ENCODE data around the gene NDC1.

DNA sequence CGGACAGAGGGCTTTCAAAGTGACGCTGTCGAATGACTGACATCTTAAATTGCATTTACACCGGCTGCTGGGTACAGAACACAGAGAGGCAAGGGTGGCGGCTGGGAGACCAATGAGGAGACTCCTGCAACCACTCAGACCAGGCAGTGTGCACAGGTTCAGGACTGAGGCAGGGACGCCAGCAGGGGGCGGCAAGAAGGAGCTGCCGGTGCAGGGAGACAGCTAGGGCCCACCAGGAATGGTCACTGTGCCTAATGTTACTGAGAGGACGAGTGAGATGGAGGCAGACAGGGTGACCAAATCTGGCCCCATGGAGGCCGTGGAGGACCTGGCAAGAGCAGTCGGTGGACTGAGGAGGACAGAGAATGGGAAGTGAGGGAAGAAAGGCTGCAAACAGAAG, 122.6 kb downstream of the NDC1 start:
- TF ChIP-seq POLR2A (IDR thresholded peaks at IDR 0.05) (no peak), POLR2AphosphoS5 (IDR thresholded peaks at IDR 0.05; ENCODE audit: insufficient read depth in 1 of 2, low read depth in 1 of 2) (no peak)
- TF ChIP-seq, protein P1, sequence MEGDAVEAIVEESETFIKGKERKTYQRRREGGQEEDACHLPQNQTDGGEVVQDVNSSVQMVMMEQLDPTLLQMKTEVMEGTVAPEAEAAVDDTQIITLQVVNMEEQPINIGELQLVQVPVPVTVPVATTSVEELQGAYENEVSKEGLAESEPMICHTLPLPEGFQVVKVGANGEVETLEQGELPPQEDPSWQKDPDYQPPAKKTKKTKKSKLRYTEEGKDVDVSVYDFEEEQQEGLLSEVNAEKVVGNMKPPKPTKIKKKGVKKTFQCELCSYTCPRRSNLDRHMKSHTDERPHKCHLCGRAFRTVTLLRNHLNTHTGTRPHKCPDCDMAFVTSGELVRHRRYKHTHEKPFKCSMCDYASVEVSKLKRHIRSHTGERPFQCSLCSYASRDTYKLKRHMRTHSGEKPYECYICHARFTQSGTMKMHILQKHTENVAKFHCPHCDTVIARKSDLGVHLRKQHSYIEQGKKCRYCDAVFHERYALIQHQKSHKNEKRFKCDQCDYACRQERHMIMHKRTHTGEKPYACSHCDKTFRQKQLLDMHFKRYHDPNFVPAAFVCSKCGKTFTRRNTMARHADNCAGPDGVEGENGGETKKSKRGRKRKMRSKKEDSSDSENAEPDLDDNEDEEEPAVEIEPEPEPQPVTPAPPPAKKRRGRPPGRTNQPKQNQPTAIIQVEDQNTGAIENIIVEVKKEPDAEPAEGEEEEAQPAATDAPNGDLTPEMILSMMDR (IDR thresholded peaks at IDR 0.05) = no peak
